LHCN-M2 (cell line): ENCODE data around the gene RBM43. TPM values are rescaled to one million over a fixed set of nuclear protein-coding genes. Genes with fewer than 3 reads are reported as not detected.
"Not testable (repeated sequence)": the region's sequence is repeated elsewhere in the genome, so short reads cannot be mapped to it uniquely, and the experiment has no call there.

Experiments
- DNase-seq: peaks from one replicate; pipeline ENCODE4 v3.0.0-alpha.2; 2012; ENCODE audit warnings: low read depth
- polyA plus RNA-seq: library from polyadenylated mRNA; unstranded; fragments of >200 nt; gene quantifications from one replicate; pipeline ENCODE4 v1.2.1, GENCODE V29; 2012; ENCODE audit warnings: missing spikeins
- total RNA-seq: library from RNA; depleted of rRNA; stranded (reverse); fragments of >200 nt; gene quantifications from 2 replicates; pipeline ENCODE4 v1.2.3, GENCODE V29; 2014; rRNA removed

RBM43 gene
- total RNA-seq = 3.0 and 6.0 TPM in 2 replicates
- 2.2 TPM for polyA plus RNA-seq

DNA sequence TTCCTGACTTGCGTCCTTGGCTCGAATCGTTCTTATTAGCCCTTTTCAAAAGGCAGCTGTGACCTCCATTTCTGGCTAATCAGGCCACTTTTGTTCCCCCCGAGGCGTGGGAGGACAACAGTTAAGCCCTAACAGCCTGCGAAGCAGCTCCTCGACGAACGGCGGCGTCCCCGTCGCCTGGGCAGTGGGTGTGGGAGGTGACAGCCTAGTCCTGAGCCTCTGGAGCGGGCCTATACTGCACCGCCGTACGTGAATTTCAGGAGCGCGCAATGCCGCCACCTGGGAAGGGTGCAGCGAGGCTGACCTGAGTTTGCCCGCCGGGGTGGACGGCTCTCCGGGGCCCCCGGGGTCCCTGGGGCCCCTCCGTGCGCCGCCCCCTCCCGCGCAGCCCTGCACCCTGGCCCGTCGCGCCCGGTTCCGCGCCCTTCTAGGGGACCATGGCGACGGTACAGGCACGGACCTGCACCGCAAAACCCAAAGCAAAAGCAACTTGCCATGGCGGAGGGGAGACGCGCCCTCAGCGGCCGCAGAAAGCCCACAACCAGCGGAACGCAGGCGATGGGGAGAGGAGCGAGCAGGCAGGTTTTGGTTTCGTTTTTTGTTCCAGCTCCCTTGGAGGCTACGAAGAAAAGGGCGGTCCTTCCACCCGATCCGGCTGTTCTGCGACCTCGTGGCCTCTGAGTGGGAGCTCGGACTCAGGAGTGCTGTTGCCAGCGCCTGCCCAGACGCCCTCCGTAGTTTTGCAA, at the start of gene RBM43:
Gene RBM43 (minus strand): TSS at position 633 of the 746 bp plus-strand sequence. CDS start 136 bp downstream, at position 497.
- peak; percentile 97 for DNase-seq

GRCh38 chr2:151310313-151310712, 48.6 kb upstream of the RBM43 start:
- DNase-seq = not testable (repeated sequence)

- peak; percentile 87 for DNase-seq
These were observed 45.0 kb upstream of the RBM43 start for GRCh38 chr2:151306621-151307020.

GRCh38 chr2:151305129-151305691, 43.5 kb upstream of the RBM43 start:
- no peak for DNase-seq

- DNase-seq = peak; percentile 58
These were observed 41.2 kb upstream of the RBM43 start for GRCh38 chr2:151302879-151303278.

DNA sequence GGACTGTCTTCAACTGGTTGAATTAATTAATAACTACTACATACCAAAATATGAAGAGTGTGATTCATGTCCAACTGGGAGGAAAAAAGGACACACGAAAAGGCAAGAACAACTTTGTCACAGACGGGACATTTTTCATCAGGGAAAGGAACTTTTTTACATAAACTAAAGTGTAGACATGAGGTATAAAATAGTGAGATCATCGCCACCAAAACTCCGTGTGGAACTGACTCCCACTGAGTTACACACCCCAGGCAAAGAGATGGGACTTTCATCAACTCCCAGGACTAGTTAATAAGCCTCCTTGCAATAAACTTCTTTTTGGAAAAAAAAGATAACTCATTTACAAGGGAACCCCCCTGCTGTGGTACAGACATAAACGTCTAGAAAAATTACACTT, 40.7 kb upstream of the RBM43 start:
- DNase-seq = no peak

- no peak for DNase-seq
These were observed 38.4 kb upstream of the RBM43 start for GRCh38 chr2:151299920-151300539.

- no peak for DNase-seq
These were observed 36.2 kb upstream of the RBM43 start for GRCh38 chr2:151297882-151298281.

DNA sequence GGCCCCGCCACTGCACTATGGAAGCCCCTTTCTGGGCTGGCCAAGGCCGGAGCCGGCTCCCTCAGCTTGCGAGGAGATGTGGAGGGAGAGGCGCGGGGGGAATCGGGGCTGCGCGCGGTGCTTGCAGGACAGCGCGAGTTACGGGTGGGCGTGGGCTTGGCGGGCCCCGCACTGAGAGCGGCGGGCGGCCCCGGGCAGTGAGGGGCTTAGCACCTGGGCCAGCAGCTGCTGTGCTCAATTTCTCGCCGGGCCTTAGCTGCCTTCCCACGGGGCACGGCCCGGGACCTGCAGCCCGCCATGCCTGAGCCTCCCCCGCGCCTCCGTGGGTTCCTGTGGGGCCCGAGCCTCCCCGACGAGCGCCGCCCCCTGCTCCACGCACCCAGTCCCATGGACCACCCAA, 34.3 kb upstream of the RBM43 start:
- not testable (repeated sequence) for DNase-seq

- no peak for DNase-seq
These were observed 30.9 kb upstream of the RBM43 start for GRCh38 chr2:151292546-151292945.

DNA sequence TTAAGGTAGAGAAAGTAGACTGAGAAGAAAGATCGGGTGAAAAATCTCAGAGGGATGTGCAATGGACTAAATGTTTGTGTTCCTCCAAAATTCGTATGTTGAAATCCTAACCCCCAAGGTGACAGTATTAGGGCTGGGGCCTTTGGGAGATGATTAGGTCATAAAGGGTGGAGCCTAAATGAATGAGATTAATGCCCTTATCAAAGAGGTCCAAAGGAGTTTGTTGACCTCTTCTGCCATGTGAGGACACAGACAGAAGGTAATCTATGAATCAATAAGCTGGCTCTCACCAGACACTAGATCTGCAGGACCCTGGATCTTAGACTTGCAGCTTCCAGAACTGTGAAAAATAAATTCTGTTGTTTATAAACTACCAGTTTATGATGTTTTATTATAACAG, 30.5 kb upstream of the RBM43 start:
- no peak for DNase-seq

DNA sequence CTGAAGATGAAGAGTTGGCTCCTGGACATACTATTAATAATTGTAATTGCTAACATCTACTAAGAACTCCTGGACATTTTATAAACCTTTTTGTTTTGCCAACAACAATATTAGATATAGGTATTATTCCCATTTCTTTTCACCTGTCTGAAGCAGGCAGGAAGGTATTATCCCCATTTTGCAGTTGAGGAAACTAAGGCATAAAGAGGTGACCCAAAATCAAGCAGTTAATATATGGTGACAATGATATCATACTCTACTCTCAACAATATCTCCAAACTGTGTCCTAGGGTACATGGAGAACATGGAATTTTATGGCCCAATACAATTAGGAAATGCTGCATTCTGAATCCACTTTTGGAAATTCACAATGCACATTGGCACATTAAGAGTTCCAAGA, 29.6 kb upstream of the RBM43 start:
- DNase-seq = no peak

DNA sequence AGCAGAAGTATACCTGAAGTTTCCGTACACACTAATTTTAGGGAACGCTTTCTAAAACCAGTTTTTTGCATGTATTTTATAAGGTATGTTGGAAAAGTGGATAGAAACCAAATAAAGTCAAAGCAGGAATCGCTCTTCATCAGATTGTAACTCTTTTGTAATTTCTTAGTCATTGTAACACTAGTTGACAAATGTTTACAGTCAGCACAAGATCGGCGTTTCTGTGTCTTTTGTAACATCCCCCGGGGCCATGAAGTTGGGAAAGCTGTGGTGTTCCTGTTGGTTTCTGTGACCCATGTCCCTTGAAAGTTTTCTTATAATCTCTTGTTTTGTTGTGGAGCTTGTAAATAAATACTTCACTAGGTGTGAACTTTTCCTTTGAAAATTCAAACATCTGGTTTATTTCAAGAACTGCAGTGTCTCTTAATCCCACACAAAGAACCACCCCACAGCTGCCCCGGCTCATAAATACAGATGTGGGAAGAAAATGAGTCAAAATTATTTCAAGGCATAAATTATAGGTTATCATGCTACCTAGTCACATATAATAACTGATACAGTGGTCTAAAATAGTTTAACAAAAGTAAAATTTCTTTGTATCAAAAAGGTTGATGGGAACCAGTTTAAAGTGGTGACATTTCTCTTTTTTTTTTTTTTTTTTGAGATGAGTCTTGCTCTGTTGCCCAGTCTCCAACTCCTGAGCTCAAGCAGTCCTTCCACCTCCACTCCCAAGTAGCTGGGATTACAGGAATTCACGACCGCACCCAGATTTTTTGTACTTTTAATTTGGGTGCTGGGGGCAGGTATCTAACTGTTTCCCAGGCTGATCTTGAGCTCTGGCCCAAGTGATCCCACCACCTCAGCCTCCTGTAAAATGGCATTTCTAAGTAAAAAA, 28.6 kb upstream of the RBM43 start:
- DNase-seq = peak; percentile 69

- DNase-seq = no peak
These were observed 26.0 kb upstream of the RBM43 start for GRCh38 chr2:151287513-151288250.

DNA sequence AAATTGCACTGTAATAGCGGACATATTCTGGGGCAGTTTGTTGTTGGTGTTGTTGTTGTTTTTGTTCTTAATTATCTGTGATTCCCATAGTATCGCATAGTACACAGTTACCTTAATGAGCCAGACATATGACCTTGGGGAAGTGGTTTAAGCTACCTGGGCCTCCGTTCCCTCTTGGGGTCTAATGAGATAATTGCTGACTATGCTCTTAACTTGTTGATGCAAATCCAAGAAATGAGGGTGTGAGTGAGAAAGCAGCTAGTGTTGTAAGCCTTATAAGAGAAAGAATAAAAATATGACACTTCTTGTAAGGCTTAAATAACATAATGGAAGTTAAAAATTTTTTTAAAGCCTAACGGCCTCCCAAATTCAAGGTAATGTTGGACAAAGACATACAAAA, 20.7 kb upstream of the RBM43 start:
- no peak for DNase-seq

DNA sequence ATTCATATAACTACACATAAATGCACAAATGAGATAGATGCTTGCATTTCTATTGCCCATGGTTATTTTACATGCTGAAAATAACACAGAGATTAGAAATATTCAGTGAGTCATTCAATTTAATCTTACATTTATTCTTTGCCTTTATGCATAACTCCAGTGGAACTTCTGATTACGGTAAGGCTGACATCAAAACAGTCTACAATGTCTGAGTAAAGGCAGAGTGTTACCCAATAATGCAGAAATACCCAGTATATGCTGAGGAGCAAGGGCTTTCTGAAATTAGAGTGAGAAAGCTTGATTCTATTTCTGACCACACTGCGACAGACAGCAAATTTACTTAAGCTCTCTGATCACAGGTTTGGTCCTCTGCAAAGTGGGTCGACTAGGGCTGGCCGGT, 18.6 kb upstream of the RBM43 start:
- no peak for DNase-seq

- DNase-seq = no peak
These were observed 16.8 kb upstream of the RBM43 start for GRCh38 chr2:151278487-151278886.

DNA sequence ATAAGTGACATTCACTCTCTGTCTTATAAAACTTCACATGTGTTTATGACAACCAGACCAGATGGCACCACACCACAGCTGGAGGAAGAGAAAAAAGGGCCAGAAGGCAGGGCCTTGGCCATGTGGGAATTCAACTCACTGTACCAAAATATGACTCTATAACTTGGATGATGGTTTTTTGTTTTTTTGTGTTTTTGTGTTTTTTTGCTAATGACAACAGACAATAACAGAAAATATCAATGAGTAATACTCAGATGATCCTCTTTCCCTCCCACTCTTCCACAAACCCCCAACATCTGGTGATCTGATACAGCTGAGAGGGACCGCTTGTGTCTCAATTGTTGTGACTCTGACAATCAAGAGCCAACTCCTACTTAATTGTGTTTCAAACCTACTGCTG, 15.4 kb upstream of the RBM43 start:
- peak; percentile 60 for DNase-seq

- no peak for DNase-seq
These were observed 13.6 kb upstream of the RBM43 start for GRCh38 chr2:151275291-151275690.

- DNase-seq = no peak
These were observed 10.2 kb upstream of the RBM43 start for GRCh38 chr2:151271824-151272223.
